ENCODE measurements around the gene CADPS2.

CADPS2 gene

DNA sequence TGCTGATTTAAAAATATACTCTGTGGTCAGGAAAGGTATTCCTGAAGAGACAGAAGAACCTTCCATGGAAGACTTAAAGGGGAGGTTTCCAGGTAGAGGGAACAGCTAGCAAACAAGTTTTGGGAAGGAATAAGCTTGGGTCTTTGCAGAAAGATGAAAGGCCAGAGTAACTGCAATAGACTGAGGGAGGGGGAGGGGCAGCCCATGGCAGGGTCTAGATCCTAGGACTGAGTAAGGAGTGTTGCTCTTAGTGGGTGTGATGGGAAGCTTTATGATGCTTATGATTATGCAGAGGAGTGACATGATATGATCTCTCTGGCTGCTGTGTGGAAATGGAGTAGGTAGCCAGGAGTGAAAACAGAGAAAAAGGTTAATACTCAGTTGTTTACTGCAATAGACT is 491.7 kb downstream of the CADPS2 start:
- no peaks in the 10 kb centered on the region for H3K36me3 ChIP-seq (replicated peaks in 1 of 2; ENCODE audit: control insufficient read depth in 2 of 2, insufficient read depth in 2 of 2, low read length in 2 of 2)
- H3K18ac ChIP-seq (ENCODE audit: low read length) = no peak overlapping the region
- no peak overlapping the region for H3K14ac ChIP-seq (ENCODE audit: low read length)
- H3K27me3 ChIP-seq (ENCODE audit: control insufficient read depth in 3 of 3, insufficient read depth in 3 of 3, low read depth in 1 of 3, low read length in 3 of 3) = no peaks in the 10 kb centered on the region
- no peak overlapping the region for H3K4ac ChIP-seq (ENCODE audit: low read length)
- peaks cover 0 to 7% of the 10 kb centered on the region in 2 donors for H3K4me1 ChIP-seq (ENCODE audit: control insufficient read depth in 2 of 2, insufficient read depth in 1 of 2, low read depth in 1 of 2, low read length in 2 of 2)
- no peak overlapping the region for H3K4me3 ChIP-seq (ENCODE audit: low read length in 2 of 2)
- DNase-seq (ENCODE audit: low spot score) = no peak
- no peak overlapping the region for H4K91ac ChIP-seq (ENCODE audit: low read depth, low read length, poor library complexity)
- no peak overlapping the region for H3K4me2 ChIP-seq (ENCODE audit: insufficient read depth, low read length, poor library complexity, severe bottlenecking)
- no peak overlapping the region for H2AFZ ChIP-seq (ENCODE audit: low read length)
- H2BK12ac ChIP-seq (ENCODE audit: low read length) = no peak overlapping the region
- no peak overlapping the region for H3K9ac ChIP-seq (ENCODE audit: low read depth, low read length, poor library complexity)
- no peak overlapping the region for H2BK5ac ChIP-seq (ENCODE audit: low read length)
- no peaks in the 10 kb centered on the region for H3K79me1 ChIP-seq (ENCODE audit: low read depth, low read length)
- H3K23ac ChIP-seq (ENCODE audit: low read depth, low read length, poor library complexity) = no peak overlapping the region
- H3K9me3 ChIP-seq (replicated peaks in 1 of 2; ENCODE audit: control insufficient read depth in 2 of 2, insufficient read depth in 1 of 2, low read depth in 1 of 2, low read length in 2 of 2) = no peaks in the 10 kb centered on the region
- no peak overlapping the region for H3K27ac ChIP-seq (replicated peaks; ENCODE audit: low read length)
- no peak overlapping the region for H2AK5ac ChIP-seq (ENCODE audit: low read depth, low read length)
- no peak overlapping the region for H2BK120ac ChIP-seq (ENCODE audit: low read depth, low read length)
- no peak overlapping the region for H2BK15ac ChIP-seq (ENCODE audit: low read length)
- H4K8ac ChIP-seq (ENCODE audit: low read depth, low read length) = no peak overlapping the region

DNA sequence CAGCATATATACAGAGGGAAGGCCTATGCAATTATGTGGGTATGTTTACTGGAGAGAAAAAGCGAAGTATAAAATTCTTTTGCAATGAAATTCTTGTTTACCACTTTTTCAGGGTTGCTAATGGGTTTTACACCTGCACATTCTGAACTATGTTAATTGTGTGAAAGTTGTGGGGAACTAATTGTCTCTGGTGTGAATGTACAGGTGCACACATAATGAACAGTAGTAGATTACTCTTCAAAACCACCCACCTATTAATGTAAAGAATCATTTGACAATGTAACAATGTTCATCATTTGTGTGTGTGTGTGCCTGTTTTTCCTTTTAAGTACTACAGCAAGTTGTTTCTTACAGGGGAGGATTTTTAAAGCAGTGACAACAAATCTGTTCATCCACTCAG is 501.7 kb downstream of the CADPS2 start:
- Histone ChIP-seq H3K9me3 (replicated peaks in 1 of 2; ENCODE audit: control insufficient read depth in 2 of 2, insufficient read depth in 1 of 2, low read depth in 1 of 2, low read length in 2 of 2) (no peaks in the 10 kb centered on the region), H3K4me2 (ENCODE audit: insufficient read depth, low read length, poor library complexity, severe bottlenecking) (no peak overlapping the region), H4K8ac (ENCODE audit: low read depth, low read length) (no peak overlapping the region), H3K79me1 (ENCODE audit: low read depth, low read length) (no peaks in the 10 kb centered on the region), H3K27ac (replicated peaks; ENCODE audit: low read length) (no peak overlapping the region), H3K4ac (ENCODE audit: low read length) (no peak overlapping the region), H3K4me3 (ENCODE audit: low read length in 2 of 2) (no peak overlapping the region), H2AFZ (ENCODE audit: low read length) (no peak overlapping the region), H3K18ac (ENCODE audit: low read length) (no peak overlapping the region), H2BK5ac (ENCODE audit: low read length) (no peak overlapping the region), H3K9ac (ENCODE audit: low read depth, low read length, poor library complexity) (no peak overlapping the region), H4K91ac (ENCODE audit: low read depth, low read length, poor library complexity) (no peak overlapping the region), H3K36me3 (replicated peaks in 1 of 2; ENCODE audit: control insufficient read depth in 2 of 2, insufficient read depth in 2 of 2, low read length in 2 of 2) (no peaks in the 10 kb centered on the region), H2BK120ac (ENCODE audit: low read depth, low read length) (no peak overlapping the region), H3K4me1 (ENCODE audit: control insufficient read depth in 2 of 2, insufficient read depth in 1 of 2, low read depth in 1 of 2, low read length in 2 of 2) (peaks cover 13 to 16% of the 10 kb centered on the region in 2 donors), H2AK5ac (ENCODE audit: low read depth, low read length) (no peak overlapping the region), H2BK15ac (ENCODE audit: low read length) (no peak overlapping the region), H3K14ac (ENCODE audit: low read length) (no peak overlapping the region), H2BK12ac (ENCODE audit: low read length) (no peak overlapping the region), H3K23ac (ENCODE audit: low read depth, low read length, poor library complexity) (no peak overlapping the region), H3K27me3 (ENCODE audit: control insufficient read depth in 3 of 3, insufficient read depth in 3 of 3, low read depth in 1 of 3, low read length in 3 of 3) (no peaks in the 10 kb centered on the region)
- DNase-seq (ENCODE audit: low spot score) = no peak
- no CpG with 5 or more reads among the region's 1 CpG for WGBS, 2 donors (ENCODE audit: extremely low coverage in 2 of 2, insufficient read length in 2 of 2, insufficient replicate concordance in 1 of 2)

DNA sequence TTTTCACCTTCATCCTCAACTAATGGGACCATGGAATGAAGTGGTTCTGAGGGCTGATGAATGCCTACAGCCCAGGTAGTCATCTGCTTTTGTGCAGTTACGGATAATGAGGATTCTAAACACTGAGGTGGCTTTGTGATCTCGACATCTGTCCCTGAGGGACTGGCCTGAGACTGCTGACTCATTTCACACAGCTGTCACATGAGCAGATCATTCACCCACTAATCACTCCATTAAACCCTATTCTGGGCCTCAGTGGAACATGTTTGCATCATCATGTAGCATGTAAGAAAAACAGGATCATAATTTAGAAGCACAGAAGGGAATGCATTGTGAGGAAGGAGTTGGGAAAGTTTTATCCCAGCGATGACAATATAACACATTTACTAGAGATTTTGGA is 502.3 kb downstream of the CADPS2 start:
- H3K4me2 ChIP-seq (ENCODE audit: insufficient read depth, low read length, poor library complexity, severe bottlenecking) = no peak overlapping the region
- no peaks in the 10 kb centered on the region for H3K27me3 ChIP-seq (ENCODE audit: control insufficient read depth in 3 of 3, insufficient read depth in 3 of 3, low read depth in 1 of 3, low read length in 3 of 3)
- peaks cover 13 to 17% of the 10 kb centered on the region in 2 donors for H3K4me1 ChIP-seq (ENCODE audit: control insufficient read depth in 2 of 2, insufficient read depth in 1 of 2, low read depth in 1 of 2, low read length in 2 of 2)
- H2BK120ac ChIP-seq (ENCODE audit: low read depth, low read length) = no peak overlapping the region
- H3K27ac ChIP-seq (replicated peaks; ENCODE audit: low read length) = no peak overlapping the region
- no peak overlapping the region for H2BK15ac ChIP-seq (ENCODE audit: low read length)
- H3K4ac ChIP-seq (ENCODE audit: low read length) = no peak overlapping the region
- H2BK5ac ChIP-seq (ENCODE audit: low read length) = no peak overlapping the region
- no peak overlapping the region for H2AFZ ChIP-seq (ENCODE audit: low read length)
- no peak overlapping the region for H3K14ac ChIP-seq (ENCODE audit: low read length)
- H2BK12ac ChIP-seq (ENCODE audit: low read length) = no peak overlapping the region
- H4K8ac ChIP-seq (ENCODE audit: low read depth, low read length) = no peak overlapping the region
- no peak overlapping the region for H2AK5ac ChIP-seq (ENCODE audit: low read depth, low read length)
- H3K9ac ChIP-seq (ENCODE audit: low read depth, low read length, poor library complexity) = no peak overlapping the region
- H3K4me3 ChIP-seq (ENCODE audit: low read length in 2 of 2) = no peak overlapping the region
- DNase-seq (ENCODE audit: low spot score) = no peak
- no peaks in the 10 kb centered on the region for H3K79me1 ChIP-seq (ENCODE audit: low read depth, low read length)
- no peak overlapping the region for H4K91ac ChIP-seq (ENCODE audit: low read depth, low read length, poor library complexity)
- H3K23ac ChIP-seq (ENCODE audit: low read depth, low read length, poor library complexity) = no peak overlapping the region
- no peaks in the 10 kb centered on the region for H3K36me3 ChIP-seq (replicated peaks in 1 of 2; ENCODE audit: control insufficient read depth in 2 of 2, insufficient read depth in 2 of 2, low read length in 2 of 2)
- no peaks in the 10 kb centered on the region for H3K9me3 ChIP-seq (replicated peaks in 1 of 2; ENCODE audit: control insufficient read depth in 2 of 2, insufficient read depth in 1 of 2, low read depth in 1 of 2, low read length in 2 of 2)
- no peak overlapping the region for H3K18ac ChIP-seq (ENCODE audit: low read length)
- WGBS, 2 donors (ENCODE audit: extremely low coverage in 2 of 2, insufficient read length in 2 of 2, insufficient replicate concordance in 1 of 2) = no CpG with 5 or more reads among the region's 3 CpGs

DNA sequence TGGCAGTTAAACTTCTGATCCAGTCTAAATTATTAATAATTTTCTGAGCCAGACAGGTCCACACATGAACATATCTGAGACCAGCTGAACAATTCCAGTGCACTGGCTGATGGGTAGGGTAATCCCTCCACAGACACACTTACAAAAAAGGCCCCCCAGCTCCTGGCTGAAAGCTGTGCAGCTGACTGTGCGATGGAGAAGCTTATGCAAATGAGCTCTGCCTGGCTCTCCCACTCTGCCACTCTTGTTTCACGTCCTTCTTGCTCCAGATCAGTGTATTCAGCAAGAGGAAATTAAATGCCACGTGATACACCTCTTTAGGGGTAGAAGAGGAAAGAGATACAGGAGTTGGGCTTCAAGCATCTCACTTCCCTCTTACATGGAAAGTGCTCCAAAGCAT is 505.3 kb downstream of the CADPS2 start:
- Histone ChIP-seq H3K27me3 (ENCODE audit: control insufficient read depth in 3 of 3, insufficient read depth in 3 of 3, low read depth in 1 of 3, low read length in 3 of 3) (no peaks in the 10 kb centered on the region), H2AK5ac (ENCODE audit: low read depth, low read length) (no peak overlapping the region), H3K23ac (ENCODE audit: low read depth, low read length, poor library complexity) (no peak overlapping the region), H2AFZ (ENCODE audit: low read length) (peak overlapping the region; percentile 46), H2BK15ac (ENCODE audit: low read length) (no peak overlapping the region), H3K27ac (replicated peaks; ENCODE audit: low read length) (peak overlapping the region; percentile 43), H3K4me1 (ENCODE audit: control insufficient read depth in 2 of 2, insufficient read depth in 1 of 2, low read depth in 1 of 2, low read length in 2 of 2) (peaks cover 16 to 17% of the 10 kb centered on the region in 2 donors), H2BK5ac (ENCODE audit: low read length) (no peak overlapping the region), H4K8ac (ENCODE audit: low read depth, low read length) (no peak overlapping the region), H3K18ac (ENCODE audit: low read length) (no peak overlapping the region), H3K9me3 (replicated peaks in 1 of 2; ENCODE audit: control insufficient read depth in 2 of 2, insufficient read depth in 1 of 2, low read depth in 1 of 2, low read length in 2 of 2) (no peaks in the 10 kb centered on the region), H2BK120ac (ENCODE audit: low read depth, low read length) (no peak overlapping the region), H4K91ac (ENCODE audit: low read depth, low read length, poor library complexity) (no peak overlapping the region), H3K4me2 (ENCODE audit: insufficient read depth, low read length, poor library complexity, severe bottlenecking) (no peak overlapping the region), H3K4me3 (ENCODE audit: low read length in 2 of 2) (no peak overlapping the region), H3K14ac (ENCODE audit: low read length) (no peak overlapping the region), H3K9ac (ENCODE audit: low read depth, low read length, poor library complexity) (no peak overlapping the region), H2BK12ac (ENCODE audit: low read length) (no peak overlapping the region), H3K4ac (ENCODE audit: low read length) (no peak overlapping the region), H3K79me1 (ENCODE audit: low read depth, low read length) (no peaks in the 10 kb centered on the region), H3K36me3 (replicated peaks in 1 of 2; ENCODE audit: control insufficient read depth in 2 of 2, insufficient read depth in 2 of 2, low read length in 2 of 2) (no peaks in the 10 kb centered on the region)
- DNase-seq (ENCODE audit: low spot score) = peak; percentile 23
- WGBS, 2 donors (ENCODE audit: extremely low coverage in 2 of 2, insufficient read length in 2 of 2, insufficient replicate concordance in 1 of 2) = no CpG with 5 or more reads among the region's 3 CpGs
